Skeletal muscle cell (primary cell): ENCODE measurements around the gene PXDN.
"Not testable (repeated sequence)": the region's sequence is repeated elsewhere in the genome, so short reads cannot be mapped to it uniquely, and the experiment has no call there.

Experiments used
- DNase-seq: peaks from one replicate; pipeline ENCODE4 v3.0.0-alpha.2; 2010; ENCODE audit warnings: low read depth
- H3K4me3 ChIP-seq: 2 replicates; pipeline ENCODE4 v1.5.1; 2011; ENCODE audit warnings: low read depth, mild to moderate bottlenecking, control low read depth, low read length, moderate library complexity

Gene PXDN

DNA sequence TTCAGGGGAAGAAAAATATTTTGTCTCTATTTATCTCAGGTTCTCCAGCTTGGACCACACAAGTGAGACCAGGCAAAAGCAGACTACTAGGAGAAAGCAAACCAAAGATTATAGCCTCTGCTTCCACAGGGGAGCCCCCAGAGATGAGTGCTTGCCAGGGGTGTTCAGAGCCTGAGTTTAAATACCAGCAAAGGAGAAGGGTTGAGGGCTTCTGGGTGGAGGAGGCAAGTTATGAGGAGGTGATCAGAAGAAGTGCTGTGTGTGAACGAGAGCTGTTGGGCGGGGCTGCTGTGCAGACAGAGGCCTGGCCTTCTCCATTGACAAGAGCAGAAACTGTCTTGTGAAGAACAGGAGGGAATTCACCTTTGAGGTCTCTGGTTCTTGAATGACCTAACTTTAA is 32.8 kb upstream of the PXDN start:
- DNase-seq = no peak
- no peak overlapping the region for H3K4me3 ChIP-seq

- DNase-seq = no peak
- no peak overlapping the region for H3K4me3 ChIP-seq
Measured at GRCh38 chr2:1775511-1776035, 31.3 kb upstream of the PXDN start.

GRCh38 chr2:1774929-1775328 is 30.6 kb upstream of the PXDN start:
- no peak for DNase-seq
- H3K4me3 ChIP-seq = no peak overlapping the region

GRCh38 chr2:1773883-1774282 is 29.6 kb upstream of the PXDN start:
- no peak for DNase-seq
- no peak overlapping the region for H3K4me3 ChIP-seq

DNA sequence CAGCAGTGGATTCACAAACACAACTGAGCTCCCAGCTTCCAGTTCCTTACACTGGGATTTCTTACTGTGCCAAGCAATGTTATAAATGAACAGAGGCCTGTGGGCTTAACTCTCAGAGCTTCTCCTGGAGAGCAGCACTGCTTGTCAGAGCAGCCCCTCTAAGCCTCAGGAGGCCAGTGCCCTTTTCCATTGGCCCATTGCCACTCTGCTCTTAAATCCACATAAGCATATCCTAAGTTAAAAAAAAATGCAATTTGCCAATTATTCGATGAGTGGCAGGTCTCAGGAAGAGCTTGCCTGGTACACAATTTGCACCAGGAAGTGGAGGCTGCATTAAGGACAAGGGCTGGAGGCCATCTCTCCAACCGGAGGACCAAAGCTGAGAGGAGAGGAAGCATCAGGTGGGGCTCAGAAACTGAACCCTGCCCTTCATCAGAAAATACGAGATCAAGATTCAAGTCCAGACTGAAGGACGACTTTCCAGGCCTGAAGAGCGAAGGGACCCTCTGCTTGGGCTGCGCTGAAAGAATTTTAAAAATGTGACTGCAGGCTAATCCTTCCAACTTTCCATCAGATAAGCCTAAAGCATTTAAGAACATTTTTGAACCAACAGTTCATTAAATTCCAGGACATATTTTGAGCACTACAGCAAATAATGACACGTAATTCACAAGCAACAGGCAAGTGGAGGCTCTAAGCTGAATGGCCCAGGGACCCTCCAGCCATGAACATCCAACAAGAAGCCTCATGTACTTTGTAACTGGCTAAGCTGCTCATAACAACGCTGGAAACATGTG is 28.4 kb upstream of the PXDN start:
- H3K4me3 ChIP-seq = no peak overlapping the region
- DNase-seq = no peak

DNA sequence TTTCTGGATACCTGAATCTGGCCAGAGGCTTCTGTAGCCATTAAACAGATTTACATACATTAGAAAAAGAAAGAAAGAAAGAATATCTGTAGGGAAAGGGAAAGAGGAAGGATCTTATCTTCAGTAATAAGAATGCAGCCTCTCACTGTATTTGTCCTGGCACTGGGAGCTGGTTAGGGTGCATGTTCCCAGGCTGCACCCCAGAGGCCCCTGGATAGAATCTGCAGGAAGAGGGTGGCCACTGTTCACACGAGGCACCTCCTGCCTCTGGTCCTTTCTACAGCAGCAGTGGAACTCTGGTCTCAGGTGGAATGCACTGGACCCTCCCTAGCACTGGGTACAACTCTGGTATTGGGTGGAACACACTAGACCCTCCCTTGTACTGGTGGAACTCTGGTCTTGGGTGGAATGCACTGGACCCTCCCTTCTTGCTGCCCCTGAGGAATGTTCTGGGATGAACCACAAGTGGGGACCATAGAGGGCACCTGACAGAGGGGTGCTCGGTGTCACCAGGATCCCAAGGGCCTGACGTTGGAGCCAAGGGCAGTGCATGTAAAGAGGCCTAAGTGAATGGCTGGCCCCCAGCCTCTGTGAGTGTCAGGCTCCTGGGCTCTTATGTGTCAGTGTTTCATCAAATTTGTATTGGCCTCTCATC is 27.4 kb upstream of the PXDN start:
- no peak overlapping the region for H3K4me3 ChIP-seq
- DNase-seq = no peak

DNA sequence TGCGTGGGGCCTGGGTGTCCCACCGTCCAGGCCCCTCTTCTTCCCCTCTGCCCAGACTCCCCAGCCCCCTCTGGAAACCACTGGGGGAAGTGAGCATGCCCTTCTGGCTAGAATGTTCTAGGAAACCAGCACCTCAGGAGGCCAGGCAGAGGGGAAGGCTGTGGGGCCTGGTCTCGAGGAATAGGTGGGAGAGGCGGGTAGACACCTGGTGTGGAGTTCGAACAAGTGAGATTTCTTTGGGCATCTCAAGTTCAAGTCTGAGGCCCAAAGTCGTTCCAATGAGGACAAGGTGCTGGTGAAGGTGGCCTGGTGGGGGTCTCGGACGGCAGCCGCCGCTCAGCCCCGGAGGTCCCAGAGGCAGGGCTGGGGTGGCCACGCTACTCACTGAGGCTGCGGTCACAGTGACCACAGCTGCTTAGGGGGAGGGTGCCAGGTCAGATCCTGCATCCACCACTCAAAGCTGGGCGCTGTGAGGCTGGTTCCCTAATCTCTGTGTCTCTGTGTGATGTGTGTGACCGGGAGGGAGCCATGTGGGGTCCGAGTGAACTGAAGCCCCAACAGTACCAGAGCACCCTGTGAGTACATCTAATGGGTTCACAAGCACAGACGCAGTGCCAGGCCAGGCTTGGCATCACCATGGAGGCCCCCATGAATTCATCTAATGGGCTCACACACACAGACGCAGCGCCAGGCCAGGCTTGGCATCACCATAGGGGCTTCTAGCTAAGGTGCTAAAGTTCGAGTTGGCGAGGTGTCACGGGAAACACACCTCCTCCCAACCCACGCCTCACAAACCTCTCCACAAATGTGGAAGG is 26.5 kb upstream of the PXDN start:
- DNase-seq = no peak
- H3K4me3 ChIP-seq = no peak overlapping the region

- DNase-seq = no peak
- no peak overlapping the region for H3K4me3 ChIP-seq
Measured at GRCh38 chr2:1769703-1770422, 25.5 kb upstream of the PXDN start.

DNA sequence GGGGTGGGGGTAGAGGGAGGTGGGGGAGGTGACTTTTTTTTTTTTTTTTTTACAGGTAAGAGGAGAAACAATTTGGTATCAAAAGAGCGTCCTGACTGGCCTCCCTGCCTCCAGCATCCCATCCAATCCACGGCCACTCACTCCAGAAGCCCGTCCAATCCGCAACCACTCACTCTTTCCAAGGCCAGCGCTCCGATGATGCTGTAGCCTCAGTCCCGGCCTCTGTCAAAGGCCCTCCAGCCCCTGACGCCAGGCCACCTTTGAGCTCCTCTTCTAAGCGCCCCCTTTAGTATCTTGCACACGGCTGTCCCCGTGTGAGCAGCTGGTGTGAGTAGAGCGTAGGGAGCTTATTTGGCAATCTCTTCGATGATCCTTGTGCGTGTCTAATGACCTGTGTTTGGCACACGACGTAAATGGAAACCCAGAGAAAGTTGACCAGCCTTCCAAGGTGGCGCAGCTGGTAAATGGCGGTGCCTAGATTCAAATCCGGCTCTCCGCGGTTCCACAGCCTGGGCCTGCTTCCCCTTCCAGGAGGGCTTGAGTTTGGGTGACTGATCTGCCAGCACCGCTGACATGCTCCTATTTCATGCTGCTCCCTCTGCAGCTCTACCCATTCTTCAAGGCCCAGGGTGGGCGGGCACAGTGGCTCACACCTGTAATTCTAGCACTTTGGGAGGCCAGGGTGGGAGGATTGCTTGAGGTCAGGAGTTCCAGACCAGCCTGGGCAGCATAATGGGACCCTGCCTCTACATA is 23.8 kb upstream of the PXDN start:
- no peak for DNase-seq
- H3K4me3 ChIP-seq = no peak overlapping the region

GRCh38 chr2:1766851-1767811 is 22.8 kb upstream of the PXDN start:
- DNase-seq = no peak
- H3K4me3 ChIP-seq = no peak overlapping the region

- no peak overlapping the region for H3K4me3 ChIP-seq
- no peak for DNase-seq
Measured at GRCh38 chr2:1766425-1766824, 22.1 kb upstream of the PXDN start.

- DNase-seq, H3K4me3 ChIP-seq: not testable (repeated sequence)
Measured at GRCh38 chr2:1765201-1765600, 20.9 kb upstream of the PXDN start.

GRCh38 chr2:1759611-1759930 is 15.3 kb upstream of the PXDN start:
- DNase-seq = no peak
- H3K4me3 ChIP-seq = no peak overlapping the region

- H3K4me3 ChIP-seq = no peak overlapping the region
- DNase-seq = no peak
Measured at GRCh38 chr2:1758774-1759610, 14.7 kb upstream of the PXDN start.

DNA sequence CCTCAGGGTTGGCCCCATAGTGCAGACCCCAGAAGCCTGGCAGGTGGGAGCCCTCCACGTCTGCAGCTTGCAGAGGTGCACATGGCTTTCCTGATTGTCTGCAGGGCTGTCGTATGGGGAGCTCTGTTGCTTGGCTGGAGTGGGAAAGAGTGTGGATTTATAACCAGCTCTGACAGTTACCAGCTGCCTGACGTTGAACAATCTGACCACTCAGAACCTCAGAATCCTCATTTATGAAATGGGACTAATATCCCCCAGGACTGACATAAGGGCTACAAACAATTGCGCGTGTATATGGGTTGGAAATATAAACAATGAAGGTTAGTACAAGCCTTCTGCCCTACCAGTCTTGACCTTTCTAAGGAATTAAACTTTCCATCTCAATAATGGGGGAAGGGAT is 13.9 kb upstream of the PXDN start:
- DNase-seq = no peak
- H3K4me3 ChIP-seq = no peak overlapping the region

DNA sequence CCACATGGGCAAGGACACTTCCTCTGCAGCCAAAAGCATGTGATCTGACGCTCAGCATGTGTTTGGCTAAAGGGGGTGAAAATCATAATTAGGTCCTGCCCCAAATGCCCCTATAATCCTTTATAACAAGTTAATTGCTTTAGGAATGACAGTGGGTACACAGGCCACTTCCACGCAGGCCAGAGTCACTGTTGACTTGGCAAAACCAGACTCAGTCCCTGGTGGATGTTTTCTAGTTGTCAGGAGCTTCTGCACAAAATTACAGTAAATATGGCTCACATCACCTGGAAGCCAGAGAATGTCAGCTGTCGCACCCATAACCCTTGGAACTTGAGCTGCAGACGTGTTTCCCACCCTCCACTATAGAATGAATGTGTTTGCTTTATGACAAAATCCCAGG is 13.3 kb upstream of the PXDN start:
- no peak for DNase-seq
- H3K4me3 ChIP-seq = no peak overlapping the region

GRCh38 chr2:1757146-1757545 is 12.8 kb upstream of the PXDN start:
- not testable (repeated sequence) for H3K4me3 ChIP-seq, DNase-seq
